GM18526 (cell line): Measurements from ENCODE around the gene GPX8.

ENCODE experiments used
- POLR2A ChIP-seq: IDR thresholded peaks from 3 replicates; pipeline ENCODE4 v1.6.1; 2011; ENCODE audit not compliant: insufficient read length; ENCODE audit errors: extremely low read depth

The GPX8 gene

GRCh38 chr5:55205001-55205400 is 45.0 kb downstream of the GPX8 start:
- no peak for TF ChIP-seq POLR2A

- TF ChIP-seq POLR2A, result no peak
Observed at GRCh38 chr5:55211184-55211874, 51.4 kb downstream of the GPX8 start.
